IMR-90 (cell line): Measurements from ENCODE around the gene LRRC1.

ENCODE experiments used
- BHLHE40 ChIP-seq: fragments of 150-350 bp; IDR thresholded peaks from 2 replicates; pipeline ENCODE4 v1.6.1; 2016; ENCODE audit warnings: mild to moderate bottlenecking, low read depth, low read length
- CTCF ChIP-seq: conservative IDR thresholded peaks from 2 replicates; pipeline ENCODE4 v1.5.1; 2012; ENCODE audit warnings: mild to moderate bottlenecking, low read depth, low read length, improper control_type of control experiment
- MXI1 ChIP-seq: IDR thresholded peaks from 2 replicates; pipeline ENCODE4 v1.6.1; 2012; ENCODE audit warnings: low read depth, mild to moderate bottlenecking, low read length, moderate library complexity, borderline replicate concordance
- POLR2A ChIP-seq: IDR thresholded peaks from 2 replicates; pipeline ENCODE4 v1.6.1; 2012; ENCODE audit warnings: mild to moderate bottlenecking, low read depth, low read length
- SMC3 ChIP-seq: fragments of 150-350 bp; IDR thresholded peaks from 2 replicates; pipeline ENCODE4 v1.6.1; 2016; ENCODE audit warnings: low read depth, mild to moderate bottlenecking, antibody characterized with exemption, low read length, moderate library complexity
- TF ChIP-seq, protein P1 (sequence below): fragments of 150-350 bp; IDR thresholded peaks from 2 replicates; pipeline ENCODE4 v1.6.1; 2016; ENCODE audit warnings: low read depth, mild to moderate bottlenecking, low read length, moderate library complexity, borderline replicate concordance

DNA sequence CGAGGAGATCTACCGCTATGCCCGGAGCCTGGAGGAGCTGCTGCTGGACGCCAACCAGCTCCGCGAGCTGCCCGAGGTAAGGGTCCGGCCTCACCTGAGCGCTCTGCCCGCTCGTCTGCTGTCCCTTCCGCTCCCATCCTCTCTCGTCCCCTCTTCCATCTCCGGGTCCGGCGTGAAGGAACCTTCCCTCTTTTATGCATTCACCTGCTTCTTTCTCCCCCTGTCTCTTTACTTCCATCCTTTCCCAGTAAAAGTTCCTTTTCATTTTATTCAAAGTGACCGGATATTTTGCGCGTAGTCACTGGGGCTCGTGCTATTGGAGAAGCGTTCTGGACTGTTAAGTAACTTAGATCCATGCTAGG is 516 bp downstream of the LRRC1 start:
- TF ChIP-seq CTCF: no peak
- TF ChIP-seq POLR2A: no peak
- TF ChIP-seq SMC3: no peak
- TF ChIP-seq, protein P1, sequence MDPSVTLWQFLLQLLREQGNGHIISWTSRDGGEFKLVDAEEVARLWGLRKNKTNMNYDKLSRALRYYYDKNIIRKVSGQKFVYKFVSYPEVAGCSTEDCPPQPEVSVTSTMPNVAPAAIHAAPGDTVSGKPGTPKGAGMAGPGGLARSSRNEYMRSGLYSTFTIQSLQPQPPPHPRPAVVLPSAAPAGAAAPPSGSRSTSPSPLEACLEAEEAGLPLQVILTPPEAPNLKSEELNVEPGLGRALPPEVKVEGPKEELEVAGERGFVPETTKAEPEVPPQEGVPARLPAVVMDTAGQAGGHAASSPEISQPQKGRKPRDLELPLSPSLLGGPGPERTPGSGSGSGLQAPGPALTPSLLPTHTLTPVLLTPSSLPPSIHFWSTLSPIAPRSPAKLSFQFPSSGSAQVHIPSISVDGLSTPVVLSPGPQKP: no peak
- no peak for TF ChIP-seq BHLHE40
- TF ChIP-seq MXI1: no peak
